ENCODE data around the gene CCDC50.
A peak's percentile ranks its signal among the peaks of the same experiment; 100 is the strongest.

Gene CCDC50

DNA sequence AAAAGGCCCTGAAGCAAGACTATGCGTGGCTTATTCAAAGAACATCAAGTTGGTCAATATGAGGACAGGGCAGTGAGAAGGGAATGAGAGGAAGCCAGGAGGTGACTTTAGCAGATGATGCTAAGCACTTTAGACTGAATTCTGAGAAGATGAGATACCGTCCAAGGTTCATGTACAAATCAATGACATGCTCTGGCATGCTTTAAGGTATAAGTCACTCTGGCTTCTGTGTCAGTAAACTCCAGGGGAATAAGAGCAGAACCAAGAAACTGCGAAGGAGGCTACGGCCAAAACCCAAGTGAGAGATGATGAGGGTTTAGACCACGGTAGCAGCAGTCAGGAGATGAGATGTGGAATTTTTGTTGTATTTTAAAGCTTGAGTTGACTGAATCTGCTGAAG lies 8.9 kb upstream of the CCDC50 start:
- H3K27me3 ChIP-seq (ENCODE audit: control insufficient read depth, insufficient read depth, low read length) = no peaks in the 10 kb centered on the region
- H3K4me3 ChIP-seq (ENCODE audit: low read depth, low read length) = no peak overlapping the region
- H3K27ac ChIP-seq (ENCODE audit: low read depth, low read length) = no peak overlapping the region
- no peaks in the 10 kb centered on the region for H3K4me1 ChIP-seq (ENCODE audit: control insufficient read depth, insufficient read depth, low read length)
- no peaks in the 10 kb centered on the region for H3K9me3 ChIP-seq (ENCODE audit: control insufficient read depth, insufficient read depth, low read length)
- H3K9ac ChIP-seq (ENCODE audit: low read depth, low read length) = no peak overlapping the region
- no peaks in the 10 kb centered on the region for H3K36me3 ChIP-seq (ENCODE audit: control insufficient read depth, insufficient read depth, low read length)

DNA sequence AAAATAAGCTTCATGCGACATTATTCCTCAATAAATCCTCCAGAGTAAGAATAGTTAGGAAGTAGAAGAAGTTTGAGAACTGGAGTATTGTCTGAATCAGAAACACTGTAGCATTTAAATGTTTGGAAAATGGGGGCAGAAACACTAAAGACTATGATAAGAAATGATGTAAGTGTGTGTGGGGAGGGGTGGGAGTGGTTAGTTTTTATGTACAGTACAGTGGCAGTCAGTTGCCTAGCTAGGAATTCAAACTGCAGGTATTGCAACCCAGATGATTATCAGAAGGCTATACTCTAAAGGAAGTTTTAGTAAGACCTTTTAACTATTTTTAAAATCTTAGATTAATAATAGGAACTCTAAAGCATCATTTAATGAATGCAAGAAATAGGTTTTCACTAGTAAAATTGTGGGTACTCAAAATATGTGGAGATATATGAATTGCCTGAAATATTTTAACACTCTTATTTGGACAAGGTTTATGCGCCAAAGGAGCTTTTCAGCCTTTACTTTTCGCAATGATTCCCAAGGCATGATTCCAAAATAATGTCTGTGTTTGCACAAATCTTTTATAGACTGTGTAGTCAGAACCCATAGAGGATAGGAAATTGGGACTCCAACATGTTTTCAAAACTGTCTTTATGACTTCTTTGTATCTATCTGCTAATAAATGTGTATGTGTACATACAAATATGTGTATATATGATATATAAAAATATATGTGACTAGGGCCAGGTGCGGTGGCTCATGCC lies 8.0 kb upstream of the CCDC50 start:
- no peaks in the 10 kb centered on the region for H3K36me3 ChIP-seq (ENCODE audit: control insufficient read depth, insufficient read depth, low read length)
- H3K9me3 ChIP-seq (ENCODE audit: control insufficient read depth, insufficient read depth, low read length) = no peaks in the 10 kb centered on the region
- H3K4me3 ChIP-seq (ENCODE audit: low read depth, low read length) = no peak overlapping the region
- no peak overlapping the region for H3K27ac ChIP-seq (ENCODE audit: low read depth, low read length)
- H3K27me3 ChIP-seq (ENCODE audit: control insufficient read depth, insufficient read depth, low read length) = no peaks in the 10 kb centered on the region
- H3K9ac ChIP-seq (ENCODE audit: low read depth, low read length) = no peak overlapping the region
- H3K4me1 ChIP-seq (ENCODE audit: control insufficient read depth, insufficient read depth, low read length) = no peaks in the 10 kb centered on the region

DNA sequence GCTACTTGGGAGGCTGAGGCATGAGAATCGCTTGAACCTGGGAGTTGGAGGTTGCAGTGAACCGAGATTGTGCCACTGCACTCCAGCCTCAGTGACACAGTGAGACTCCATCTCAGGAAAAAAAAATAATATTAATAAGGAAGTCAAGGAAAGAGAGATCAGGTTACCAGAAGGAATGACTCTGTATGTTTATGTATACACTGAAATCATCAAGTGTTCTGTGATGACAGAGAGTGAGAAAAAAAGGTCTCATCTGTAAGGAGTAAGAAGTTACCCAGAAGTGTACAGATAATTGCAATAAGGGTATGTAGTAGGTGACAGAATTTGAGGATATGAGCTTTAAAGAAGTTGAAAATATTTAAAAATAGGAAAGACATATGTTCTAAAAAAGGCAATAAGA lies 4.3 kb upstream of the CCDC50 start:
- H3K27ac ChIP-seq (ENCODE audit: low read depth, low read length) = no peak overlapping the region
- no peak overlapping the region for H3K4me3 ChIP-seq (ENCODE audit: low read depth, low read length)
- no peaks in the 10 kb centered on the region for H3K36me3 ChIP-seq (ENCODE audit: control insufficient read depth, insufficient read depth, low read length)
- H3K9me3 ChIP-seq (ENCODE audit: control insufficient read depth, insufficient read depth, low read length) = no peaks in the 10 kb centered on the region
- peaks cover 24% of the 10 kb centered on the region for H3K27me3 ChIP-seq (ENCODE audit: control insufficient read depth, insufficient read depth, low read length)
- peaks cover 8% of the 10 kb centered on the region; the same call in 1 of the 2 replicates for H3K4me1 ChIP-seq (ENCODE audit: control insufficient read depth, insufficient read depth, low read length)
- H3K9ac ChIP-seq (ENCODE audit: low read depth, low read length) = no peak overlapping the region

DNA sequence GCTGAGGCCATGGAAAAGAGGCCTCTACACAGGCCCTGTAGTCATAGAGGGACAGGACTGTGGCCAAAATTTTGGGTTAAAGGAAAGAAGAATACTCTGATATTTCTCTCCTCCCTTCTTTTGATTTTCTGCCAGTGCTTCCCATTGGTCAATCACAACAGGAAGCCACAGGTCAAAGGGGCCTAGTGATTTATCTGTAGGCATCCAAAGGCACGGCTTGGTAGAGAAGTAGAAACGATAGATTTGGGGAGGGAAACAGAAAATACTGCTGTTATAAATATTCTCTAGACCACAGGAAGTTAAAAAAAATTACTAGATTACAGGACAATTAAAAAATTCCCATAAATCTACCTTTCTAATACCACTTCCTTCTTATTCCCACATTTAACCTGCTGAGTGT lies 1.7 kb upstream of the CCDC50 start:
- H3K4me1 ChIP-seq (ENCODE audit: control insufficient read depth, insufficient read depth, low read length) = peaks cover 31% of the 10 kb centered on the region
- no peaks in the 10 kb centered on the region for H3K36me3 ChIP-seq (ENCODE audit: control insufficient read depth, insufficient read depth, low read length)
- no peak overlapping the region for H3K4me3 ChIP-seq (ENCODE audit: low read depth, low read length)
- H3K9ac ChIP-seq (ENCODE audit: low read depth, low read length) = no peak overlapping the region
- H3K27me3 ChIP-seq (ENCODE audit: control insufficient read depth, insufficient read depth, low read length) = peaks cover 34% of the 10 kb centered on the region
- no peaks in the 10 kb centered on the region for H3K9me3 ChIP-seq (ENCODE audit: control insufficient read depth, insufficient read depth, low read length)
- H3K27ac ChIP-seq (ENCODE audit: low read depth, low read length) = no peak overlapping the region

DNA sequence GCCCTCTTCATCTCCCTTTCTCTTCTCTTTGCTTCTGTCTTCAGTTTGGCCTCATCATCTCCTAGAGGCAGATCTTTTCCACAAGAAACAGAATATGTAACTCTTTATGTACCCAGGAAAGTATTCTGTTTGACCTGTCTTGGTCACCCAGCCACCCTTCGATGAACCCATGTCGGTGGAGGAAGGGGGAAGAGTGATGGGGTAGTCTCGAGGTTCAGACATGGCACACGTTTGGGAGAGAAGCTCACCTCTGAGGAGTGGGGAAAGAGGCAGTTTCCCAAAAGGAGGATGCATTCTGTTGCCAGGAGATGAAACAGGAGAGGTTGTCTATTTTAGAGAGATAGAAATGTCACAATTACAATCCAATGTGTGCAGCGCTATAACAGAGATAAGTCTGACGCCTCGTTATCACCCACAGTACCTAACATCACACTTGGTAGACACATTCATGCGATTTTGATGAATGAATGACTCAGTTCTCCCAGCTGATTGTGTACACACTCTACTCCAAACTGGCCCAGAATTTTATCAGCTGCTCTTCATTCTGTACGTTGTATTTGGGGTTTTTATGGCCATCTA lies 722 bp upstream of the CCDC50 start:
- Histone ChIP-seq H3K9ac (ENCODE audit: low read depth, low read length) (no peak overlapping the region), H3K9me3 (ENCODE audit: control insufficient read depth, insufficient read depth, low read length) (no peaks in the 10 kb centered on the region), H3K4me3 (ENCODE audit: low read depth, low read length) (peak overlapping the region; percentile 87), H3K27me3 (ENCODE audit: control insufficient read depth, insufficient read depth, low read length) (peaks cover 34% of the 10 kb centered on the region), H3K27ac (ENCODE audit: low read depth, low read length) (peak overlapping the region; percentile 89), H3K36me3 (ENCODE audit: control insufficient read depth, insufficient read depth, low read length) (no peaks in the 10 kb centered on the region), H3K4me1 (ENCODE audit: control insufficient read depth, insufficient read depth, low read length) (peaks cover 34% of the 10 kb centered on the region)

DNA sequence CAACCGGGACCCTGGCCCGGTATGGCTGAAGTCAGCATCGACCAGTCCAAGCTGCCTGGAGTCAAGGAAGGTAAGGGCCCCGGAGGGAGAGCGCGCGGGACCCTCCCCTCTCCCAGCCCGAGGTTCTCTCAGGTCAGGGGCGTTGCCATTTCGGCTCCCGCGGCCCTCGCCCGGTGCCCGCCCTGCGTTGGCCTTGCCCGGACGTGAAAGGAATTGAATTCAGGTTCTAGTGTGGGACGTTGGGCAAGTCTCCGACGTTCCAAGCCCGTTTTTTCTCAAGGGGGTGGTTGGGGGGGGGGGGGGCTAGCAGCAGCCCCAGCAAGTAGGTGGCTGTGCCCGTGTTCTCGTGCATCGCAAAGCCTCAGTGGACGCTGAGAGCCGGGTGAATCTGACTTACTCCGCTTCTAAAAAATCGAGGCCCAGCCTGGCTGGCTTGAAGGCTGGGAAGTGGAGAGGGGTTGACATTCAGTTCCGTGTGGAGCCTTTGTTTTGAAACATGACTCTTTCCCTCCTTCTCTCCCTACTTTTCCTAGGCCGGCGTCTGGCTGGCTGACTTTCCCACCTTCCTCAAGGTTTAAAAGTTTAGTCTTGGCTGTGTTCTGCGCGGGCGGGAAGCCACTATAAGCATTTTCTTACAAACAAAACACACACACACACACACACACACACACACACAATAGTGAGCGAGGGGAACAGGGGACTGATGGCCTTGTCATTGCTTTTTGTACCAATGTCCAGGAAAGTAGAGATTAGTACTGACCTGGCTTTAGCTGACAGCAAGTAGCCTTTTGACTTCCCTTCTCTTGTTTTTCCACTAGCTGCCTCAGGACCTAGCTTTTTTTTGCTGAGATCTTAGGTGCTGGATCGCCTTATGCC lies 698 bp downstream of the CCDC50 start, which contains the start of gene UTS2B:
TSS of gene UTS2B (minus strand) at position 873 of the 876 bp plus-strand sequence. CDS start 48,337 bp downstream, outside the sequence.
- Histone ChIP-seq H3K9me3 (ENCODE audit: control insufficient read depth, insufficient read depth, low read length) (no peaks in the 10 kb centered on the region), H3K4me1 (ENCODE audit: control insufficient read depth, insufficient read depth, low read length) (peaks cover 34% of the 10 kb centered on the region), H3K36me3 (ENCODE audit: control insufficient read depth, insufficient read depth, low read length) (no peaks in the 10 kb centered on the region), H3K9ac (ENCODE audit: low read depth, low read length) (peak within 1 kb of the TSS; percentile 80), H3K27ac (ENCODE audit: low read depth, low read length) (peak within 1 kb of the TSS; percentile 89), H3K27me3 (ENCODE audit: control insufficient read depth, insufficient read depth, low read length) (peaks cover 34% of the 10 kb centered on the region), H3K4me3 (ENCODE audit: low read depth, low read length) (peak within 1 kb of the TSS; percentile 87)

DNA sequence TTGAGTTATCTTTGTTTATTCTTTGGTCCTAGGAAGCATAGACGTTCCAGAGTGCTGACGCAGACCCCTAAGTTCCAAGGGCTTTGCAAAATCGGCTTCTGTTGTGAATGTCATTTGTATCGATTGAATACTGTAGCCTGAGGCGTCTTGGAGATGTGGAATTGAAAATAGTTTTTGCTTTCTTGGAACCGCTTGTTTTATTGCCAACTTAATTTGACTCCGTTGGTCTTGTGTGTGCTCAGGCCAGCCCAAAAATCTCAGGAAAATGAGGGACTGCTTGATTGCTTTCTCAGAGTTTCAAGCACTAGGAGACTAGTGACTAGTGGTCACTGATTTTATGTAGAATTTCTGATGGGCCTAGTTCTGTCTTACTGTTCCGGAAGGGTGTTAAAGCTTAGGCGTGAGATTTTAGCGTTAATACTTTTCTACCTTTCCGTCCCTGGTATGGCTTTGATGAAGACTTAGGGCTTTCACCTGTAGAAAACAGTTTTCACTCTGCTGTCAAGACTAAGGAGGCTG lies 1.4 kb downstream of the CCDC50 start:
- Histone ChIP-seq H3K27ac (ENCODE audit: low read depth, low read length) (peak overlapping the region; percentile 89), H3K9me3 (ENCODE audit: control insufficient read depth, insufficient read depth, low read length) (no peaks in the 10 kb centered on the region), H3K4me1 (ENCODE audit: control insufficient read depth, insufficient read depth, low read length) (peaks cover 34% of the 10 kb centered on the region), H3K36me3 (ENCODE audit: control insufficient read depth, insufficient read depth, low read length) (no peaks in the 10 kb centered on the region), H3K9ac (ENCODE audit: low read depth, low read length) (peak overlapping the region; percentile 80), H3K27me3 (ENCODE audit: control insufficient read depth, insufficient read depth, low read length) (peaks cover 34% of the 10 kb centered on the region), H3K4me3 (ENCODE audit: low read depth, low read length) (peak overlapping the region; percentile 87)

DNA sequence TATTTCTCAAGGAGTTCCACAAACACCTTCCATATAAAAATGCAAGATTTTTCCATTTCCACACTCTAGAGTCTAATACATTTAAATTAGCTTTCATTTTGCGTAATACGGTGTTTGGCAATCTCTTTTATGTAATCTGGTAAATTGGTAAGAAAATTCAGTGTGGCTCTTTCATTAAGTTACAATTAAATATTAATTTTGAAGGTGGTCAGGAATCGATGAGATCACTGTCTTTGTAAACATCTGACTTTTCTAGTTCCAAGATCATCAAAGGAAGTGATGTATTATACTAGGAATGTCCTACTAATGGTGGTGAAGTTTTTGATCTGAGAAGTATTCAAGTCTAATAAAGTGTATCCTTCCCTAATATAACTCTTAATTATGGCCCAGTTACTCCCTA lies 2.2 kb downstream of the CCDC50 start:
- H3K27me3 ChIP-seq (ENCODE audit: control insufficient read depth, insufficient read depth, low read length) = peaks cover 34% of the 10 kb centered on the region
- peaks cover 34% of the 10 kb centered on the region for H3K4me1 ChIP-seq (ENCODE audit: control insufficient read depth, insufficient read depth, low read length)
- H3K9me3 ChIP-seq (ENCODE audit: control insufficient read depth, insufficient read depth, low read length) = no peaks in the 10 kb centered on the region
- H3K36me3 ChIP-seq (ENCODE audit: control insufficient read depth, insufficient read depth, low read length) = no peaks in the 10 kb centered on the region
- H3K9ac ChIP-seq (ENCODE audit: low read depth, low read length) = no peak overlapping the region
- H3K4me3 ChIP-seq (ENCODE audit: low read depth, low read length) = peak overlapping the region; percentile 87; the same call in 1 of the 2 replicates
- no peak overlapping the region for H3K27ac ChIP-seq (ENCODE audit: low read depth, low read length)

DNA sequence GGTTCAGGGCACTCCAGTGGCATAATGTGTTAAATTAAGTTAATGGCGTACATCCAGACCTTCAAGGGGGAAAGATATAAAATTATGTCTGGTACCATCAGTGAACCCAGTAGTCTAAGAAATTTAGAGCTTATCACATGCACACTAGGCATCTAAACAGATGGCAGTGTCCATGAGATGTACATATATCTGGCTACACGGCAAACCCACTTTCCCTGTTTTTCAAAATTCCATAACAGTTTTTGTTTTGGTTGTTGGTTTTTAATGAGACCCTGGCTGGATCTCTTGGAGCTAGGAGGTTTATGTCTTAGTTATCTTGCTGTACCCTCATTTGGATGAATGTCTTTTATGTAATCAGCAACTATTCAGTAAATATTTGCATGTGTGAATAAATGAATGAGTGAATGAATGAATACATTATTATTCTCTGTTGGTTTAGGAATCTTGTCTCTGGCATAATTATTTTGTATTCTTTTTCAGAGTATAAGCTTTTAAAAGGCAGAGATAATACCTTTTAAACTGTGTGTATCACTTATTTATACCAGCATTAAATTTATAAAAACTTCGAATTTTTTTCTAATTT lies 4.2 kb downstream of the CCDC50 start:
- Histone ChIP-seq H3K27ac (ENCODE audit: low read depth, low read length) (no peak overlapping the region), H3K9me3 (ENCODE audit: control insufficient read depth, insufficient read depth, low read length) (no peaks in the 10 kb centered on the region), H3K9ac (ENCODE audit: low read depth, low read length) (no peak overlapping the region), H3K4me3 (ENCODE audit: low read depth, low read length) (no peak overlapping the region), H3K27me3 (ENCODE audit: control insufficient read depth, insufficient read depth, low read length) (peaks cover 16% of the 10 kb centered on the region), H3K4me1 (ENCODE audit: control insufficient read depth, insufficient read depth, low read length) (peaks cover 35% of the 10 kb centered on the region), H3K36me3 (ENCODE audit: control insufficient read depth, insufficient read depth, low read length) (no peaks in the 10 kb centered on the region)

DNA sequence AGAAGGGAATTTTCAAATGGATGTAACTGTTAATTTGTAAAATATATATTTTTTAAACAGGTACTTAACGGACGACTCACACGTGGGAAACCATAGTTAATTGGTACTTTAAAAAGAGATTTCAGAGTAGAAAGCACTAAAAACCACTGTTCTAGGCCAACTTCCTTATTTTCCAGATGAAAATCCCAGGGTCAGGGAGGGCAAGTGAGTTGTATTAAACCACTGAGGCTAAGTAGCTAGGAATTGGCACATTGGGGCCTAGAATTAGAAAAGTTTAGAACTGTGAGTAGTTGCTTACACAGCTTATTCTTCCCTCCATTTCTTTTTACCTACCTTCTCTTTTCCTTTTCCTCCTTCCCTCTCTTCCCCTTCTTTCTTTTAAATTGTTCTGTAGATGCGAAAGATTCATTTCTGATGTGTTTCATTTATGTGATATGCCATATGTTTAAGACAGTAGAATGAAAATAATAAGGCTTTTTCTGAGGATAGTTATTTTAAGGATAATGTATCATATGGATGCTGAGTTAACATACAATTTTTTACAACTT lies 5.2 kb downstream of the CCDC50 start:
- peaks cover 29% of the 10 kb centered on the region for H3K4me1 ChIP-seq (ENCODE audit: control insufficient read depth, insufficient read depth, low read length)

More for the DNA sequence above, 5.2 kb downstream of the CCDC50 start:
- Histone ChIP-seq H3K9me3 (ENCODE audit: control insufficient read depth, insufficient read depth, low read length) (no peaks in the 10 kb centered on the region), H3K27ac (ENCODE audit: low read depth, low read length) (peak overlapping the region; percentile 12), H3K4me3 (ENCODE audit: low read depth, low read length) (no peak overlapping the region), H3K27me3 (ENCODE audit: control insufficient read depth, insufficient read depth, low read length) (peaks cover 10% of the 10 kb centered on the region), H3K36me3 (ENCODE audit: control insufficient read depth, insufficient read depth, low read length) (no peaks in the 10 kb centered on the region), H3K9ac (ENCODE audit: low read depth, low read length) (no peak overlapping the region)

Data from HUES48 (cell line).